SH-SY5Y (cell line): ENCODE results near the gene RAB9B.

Experiments used
- GATA2 ChIP-seq: IDR thresholded peaks from 2 replicates; pipeline ENCODE4 v1.6.1; 2011; ENCODE audit warnings: mild to moderate bottlenecking, low read depth, low read length
- GATA3 ChIP-seq: IDR thresholded peaks from 2 replicates; pipeline ENCODE4 v1.6.1; 2011; ENCODE audit warnings: low read depth, mild to moderate bottlenecking, low read length, moderate library complexity

- TF ChIP-seq GATA2 (no peak), GATA3 (no peak)
Measured at GRCh38 chrX:103839404-103839803, 7.3 kb upstream of the RAB9B start.
